ENCODE data around the gene COBL. TPM values are rescaled to one million over a fixed set of nuclear protein-coding genes. Genes with fewer than 3 reads are reported as not detected.
A peak's percentile ranks its signal among the peaks of the same experiment; 100 is the strongest.

Gene COBL
- total RNA-seq, 3 donors from 2014 or later, result 2.2 to 37.3 (median 16.1) TPM

DNA sequence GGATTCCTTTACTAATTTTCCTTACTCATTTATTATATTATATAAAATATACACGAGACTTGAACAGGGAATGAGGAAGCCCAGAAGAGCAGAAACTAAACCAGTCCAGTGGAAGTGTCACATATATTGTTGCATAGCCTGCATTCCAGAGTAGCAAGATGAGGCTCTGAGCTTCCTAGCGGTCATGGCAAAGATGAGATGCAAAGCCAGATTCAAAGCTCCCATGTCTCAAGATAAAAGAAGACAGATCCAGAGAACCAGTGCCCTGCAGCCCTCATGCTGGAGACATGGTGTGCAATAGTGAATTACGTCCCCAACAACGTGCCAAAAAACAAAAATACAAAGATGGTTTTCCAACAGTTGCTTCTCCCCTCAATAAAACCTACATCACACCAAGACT, 59.7 kb downstream of the COBL start:
- no peak for DNase-seq (ENCODE audit: low spot score in 2 of 2)
- Histone ChIP-seq H3K4me3 (no peak overlapping the region), H3K9me3 (no peaks in the 10 kb centered on the region), H3K27ac (peak overlapping the region in 1 of 2 donors; percentile 3), H3K27me3 (no peaks in the 10 kb centered on the region), H3K4me1 (no peaks in the 10 kb centered on the region), H3K36me3 (no peaks in the 10 kb centered on the region)
- intact Hi-C loops (cut with DNase I; ENCODE audit: low total_unique reads), result no loop called here
- TF ChIP-seq POLR2A (IDR thresholded peaks at IDR 0.05) (no peak), POLR2AphosphoS5 (IDR thresholded peaks at IDR 0.05) (no peak)
- TF ChIP-seq, protein P1, sequence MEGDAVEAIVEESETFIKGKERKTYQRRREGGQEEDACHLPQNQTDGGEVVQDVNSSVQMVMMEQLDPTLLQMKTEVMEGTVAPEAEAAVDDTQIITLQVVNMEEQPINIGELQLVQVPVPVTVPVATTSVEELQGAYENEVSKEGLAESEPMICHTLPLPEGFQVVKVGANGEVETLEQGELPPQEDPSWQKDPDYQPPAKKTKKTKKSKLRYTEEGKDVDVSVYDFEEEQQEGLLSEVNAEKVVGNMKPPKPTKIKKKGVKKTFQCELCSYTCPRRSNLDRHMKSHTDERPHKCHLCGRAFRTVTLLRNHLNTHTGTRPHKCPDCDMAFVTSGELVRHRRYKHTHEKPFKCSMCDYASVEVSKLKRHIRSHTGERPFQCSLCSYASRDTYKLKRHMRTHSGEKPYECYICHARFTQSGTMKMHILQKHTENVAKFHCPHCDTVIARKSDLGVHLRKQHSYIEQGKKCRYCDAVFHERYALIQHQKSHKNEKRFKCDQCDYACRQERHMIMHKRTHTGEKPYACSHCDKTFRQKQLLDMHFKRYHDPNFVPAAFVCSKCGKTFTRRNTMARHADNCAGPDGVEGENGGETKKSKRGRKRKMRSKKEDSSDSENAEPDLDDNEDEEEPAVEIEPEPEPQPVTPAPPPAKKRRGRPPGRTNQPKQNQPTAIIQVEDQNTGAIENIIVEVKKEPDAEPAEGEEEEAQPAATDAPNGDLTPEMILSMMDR (IDR thresholded peaks at IDR 0.05), result no peak

- intact Hi-C loops (cut with DNase I; ENCODE audit: low total_unique reads), result no loop called here
- Histone ChIP-seq H3K36me3 (no peaks in the 10 kb centered on the region), H3K27me3 (no peaks in the 10 kb centered on the region), H3K9me3 (no peaks in the 10 kb centered on the region), H3K4me3 (no peak overlapping the region), H3K27ac (peak overlapping the region in 1 of 2 donors; percentile 3), H3K4me1 (no peaks in the 10 kb centered on the region)
- TF ChIP-seq POLR2A (IDR thresholded peaks at IDR 0.05) (no peak), POLR2AphosphoS5 (IDR thresholded peaks at IDR 0.05) (no peak)
- TF ChIP-seq, protein P1 (IDR thresholded peaks at IDR 0.05), result no peak
- DNase-seq (ENCODE audit: low spot score in 2 of 2), result no peak
Measured at GRCh38 chr7:51256209-51256781, 60.3 kb downstream of the COBL start.

DNA sequence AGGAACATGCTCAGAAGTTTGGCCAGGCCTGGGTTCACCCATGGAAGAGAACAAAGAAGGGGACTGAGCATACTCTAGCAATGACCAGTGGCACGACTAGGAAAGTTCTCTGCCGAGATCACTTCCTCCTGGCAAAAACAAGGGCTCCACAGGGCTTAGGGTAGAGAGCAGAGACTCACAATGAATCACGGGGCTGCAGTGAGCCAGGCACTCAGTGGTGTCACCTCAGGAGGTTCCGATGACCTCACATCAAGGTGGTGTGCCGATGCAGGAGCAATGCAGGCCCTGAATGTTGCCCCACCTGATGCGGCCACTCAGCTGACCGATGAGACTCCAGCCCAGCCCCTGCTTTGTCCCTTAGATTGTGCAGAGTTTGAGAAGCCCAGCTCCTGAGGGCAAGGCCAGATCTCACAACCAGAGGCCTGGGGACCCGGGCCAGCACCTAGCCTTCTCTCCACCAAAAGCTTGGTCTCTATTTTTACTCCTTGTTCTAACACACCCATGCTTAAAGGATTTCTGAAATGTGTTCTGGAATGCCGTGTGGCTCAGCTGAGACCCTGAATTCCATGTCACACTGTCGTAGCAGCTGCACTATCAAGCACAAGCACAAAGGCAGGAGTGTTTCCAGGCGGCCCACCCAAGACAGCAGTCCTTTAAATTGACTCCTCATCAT, 60.9 kb downstream of the COBL start:
- Histone ChIP-seq H3K4me3 (no peak overlapping the region), H3K9me3 (no peaks in the 10 kb centered on the region), H3K36me3 (no peaks in the 10 kb centered on the region), H3K27ac (peak overlapping the region in 1 of 2 donors; percentile 3), H3K27me3 (no peaks in the 10 kb centered on the region), H3K4me1 (no peaks in the 10 kb centered on the region)
- DNase-seq (ENCODE audit: low spot score in 2 of 2), result no peak
- intact Hi-C loops (cut with DNase I; ENCODE audit: low total_unique reads), result no loop called here
- TF ChIP-seq, protein P1 (IDR thresholded peaks at IDR 0.05), result no peak
- TF ChIP-seq POLR2A (IDR thresholded peaks at IDR 0.05) (no peak), POLR2AphosphoS5 (IDR thresholded peaks at IDR 0.05) (no peak)

GRCh38 chr7:51255036-51255435, 61.6 kb downstream of the COBL start:
- Histone ChIP-seq H3K4me1 (no peaks in the 10 kb centered on the region), H3K36me3 (no peaks in the 10 kb centered on the region), H3K27ac (no peak overlapping the region), H3K27me3 (no peaks in the 10 kb centered on the region), H3K4me3 (no peak overlapping the region), H3K9me3 (no peaks in the 10 kb centered on the region)
- no peak for DNase-seq (ENCODE audit: low spot score in 2 of 2)
- TF ChIP-seq POLR2AphosphoS5 (IDR thresholded peaks at IDR 0.05), result no peak
- TF ChIP-seq, protein P1 (IDR thresholded peaks at IDR 0.05), result no peak
- intact Hi-C loops (cut with DNase I; ENCODE audit: low total_unique reads), result no loop called here

DNA sequence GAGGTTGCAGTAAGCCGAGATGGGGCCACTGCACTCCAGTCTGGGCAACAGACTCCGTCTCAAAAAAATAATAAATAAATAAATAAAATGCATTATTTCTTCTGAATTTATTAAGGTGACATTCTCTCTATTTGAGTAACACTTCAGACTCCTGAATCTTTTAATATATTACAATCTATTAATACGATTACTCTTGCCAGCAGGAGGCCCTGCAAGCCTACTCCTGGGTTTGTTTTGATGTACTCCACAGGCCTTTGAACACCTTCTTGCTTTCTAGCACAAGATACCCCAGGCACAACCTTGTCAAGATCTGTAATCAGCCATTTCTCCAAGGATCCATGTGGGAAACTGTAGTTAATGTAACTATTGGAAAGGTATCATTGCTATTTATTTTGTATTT, 63.5 kb downstream of the COBL start:
- Histone ChIP-seq H3K9me3 (no peaks in the 10 kb centered on the region), H3K27ac (no peak overlapping the region), H3K27me3 (no peaks in the 10 kb centered on the region), H3K36me3 (no peaks in the 10 kb centered on the region), H3K4me1 (no peaks in the 10 kb centered on the region), H3K4me3 (no peak overlapping the region)
- no peak for DNase-seq (ENCODE audit: low spot score in 2 of 2)
- intact Hi-C loops (cut with DNase I; ENCODE audit: low total_unique reads), result no loop called here
- TF ChIP-seq, protein P1 (IDR thresholded peaks at IDR 0.05), result no peak
- TF ChIP-seq POLR2A (IDR thresholded peaks at IDR 0.05) (no peak), POLR2AphosphoS5 (IDR thresholded peaks at IDR 0.05) (no peak)
